LNCaP clone FGC (cell line): ENCODE data around the gene KLRC4.
"Not testable (repeated sequence)": the region's sequence is repeated elsewhere in the genome, so short reads cannot be mapped to it uniquely, and the experiment has no call there.

Experiments
- DNase-seq: peaks from one replicate; pipeline ENCODE4 v3.0.0-alpha.2; 2011; ENCODE audit warnings: low read depth
- H3K4me3 ChIP-seq: 2 replicates; pipeline ENCODE4 v1.5.1; 2011; ENCODE audit warnings: mild to moderate bottlenecking, low read depth, low read length, control low read depth
- TF ChIP-seq, protein P1 (sequence below): IDR thresholded peaks from 2 replicates; pipeline ENCODE4 v1.5.1; 2012; ENCODE audit warnings: mild to moderate bottlenecking; ENCODE audit not compliant: control insufficient read depth, insufficient read depth; ENCODE audit errors: extremely low read depth

The KLRC4 gene

DNA sequence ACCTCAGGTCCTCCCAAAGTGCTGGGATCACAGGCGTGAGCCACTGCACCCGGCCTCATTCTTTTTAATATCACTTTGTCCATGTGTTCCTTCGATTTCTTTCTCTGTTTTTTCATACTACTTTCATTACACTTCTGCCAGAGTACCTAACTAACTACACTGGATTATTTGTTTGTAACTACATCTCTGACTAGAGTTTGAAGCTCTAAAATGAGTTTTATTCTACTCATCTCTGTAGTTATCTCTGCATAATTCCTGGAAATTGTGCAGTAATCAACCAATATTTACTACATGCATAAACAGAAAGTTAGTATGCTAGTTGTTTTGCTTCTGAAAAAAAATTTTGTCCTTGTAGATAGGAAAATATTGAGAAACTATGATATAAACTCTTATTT, 34.9 kb downstream of the KLRC4 start:
- no peak for DNase-seq
- H3K4me3 ChIP-seq, result no peak overlapping the region
- TF ChIP-seq, protein P1, sequence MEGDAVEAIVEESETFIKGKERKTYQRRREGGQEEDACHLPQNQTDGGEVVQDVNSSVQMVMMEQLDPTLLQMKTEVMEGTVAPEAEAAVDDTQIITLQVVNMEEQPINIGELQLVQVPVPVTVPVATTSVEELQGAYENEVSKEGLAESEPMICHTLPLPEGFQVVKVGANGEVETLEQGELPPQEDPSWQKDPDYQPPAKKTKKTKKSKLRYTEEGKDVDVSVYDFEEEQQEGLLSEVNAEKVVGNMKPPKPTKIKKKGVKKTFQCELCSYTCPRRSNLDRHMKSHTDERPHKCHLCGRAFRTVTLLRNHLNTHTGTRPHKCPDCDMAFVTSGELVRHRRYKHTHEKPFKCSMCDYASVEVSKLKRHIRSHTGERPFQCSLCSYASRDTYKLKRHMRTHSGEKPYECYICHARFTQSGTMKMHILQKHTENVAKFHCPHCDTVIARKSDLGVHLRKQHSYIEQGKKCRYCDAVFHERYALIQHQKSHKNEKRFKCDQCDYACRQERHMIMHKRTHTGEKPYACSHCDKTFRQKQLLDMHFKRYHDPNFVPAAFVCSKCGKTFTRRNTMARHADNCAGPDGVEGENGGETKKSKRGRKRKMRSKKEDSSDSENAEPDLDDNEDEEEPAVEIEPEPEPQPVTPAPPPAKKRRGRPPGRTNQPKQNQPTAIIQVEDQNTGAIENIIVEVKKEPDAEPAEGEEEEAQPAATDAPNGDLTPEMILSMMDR, result no peak

DNA sequence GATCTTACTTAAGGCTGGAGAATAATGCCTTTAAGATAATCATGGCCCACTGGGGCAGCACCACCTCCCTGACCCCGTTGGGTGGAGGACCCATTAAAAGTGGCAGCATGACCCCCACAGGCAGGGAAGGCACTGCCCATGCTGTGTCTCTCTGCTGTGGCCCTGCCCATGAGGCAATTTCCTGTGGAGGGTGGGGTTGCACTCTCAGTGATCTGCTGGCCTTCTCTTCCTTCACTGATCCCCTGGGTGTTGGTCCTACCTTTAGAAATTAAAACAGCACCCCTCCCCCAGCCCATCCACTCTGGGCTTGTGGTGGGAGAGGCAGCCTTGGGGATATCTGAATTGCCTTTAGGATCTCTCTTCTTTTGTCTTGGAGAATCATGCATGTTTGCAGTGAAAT, 37.0 kb downstream of the KLRC4 start:
- TF ChIP-seq, protein P1, result no peak
- H3K4me3 ChIP-seq, result no peak overlapping the region
- DNase-seq, result no peak

DNA sequence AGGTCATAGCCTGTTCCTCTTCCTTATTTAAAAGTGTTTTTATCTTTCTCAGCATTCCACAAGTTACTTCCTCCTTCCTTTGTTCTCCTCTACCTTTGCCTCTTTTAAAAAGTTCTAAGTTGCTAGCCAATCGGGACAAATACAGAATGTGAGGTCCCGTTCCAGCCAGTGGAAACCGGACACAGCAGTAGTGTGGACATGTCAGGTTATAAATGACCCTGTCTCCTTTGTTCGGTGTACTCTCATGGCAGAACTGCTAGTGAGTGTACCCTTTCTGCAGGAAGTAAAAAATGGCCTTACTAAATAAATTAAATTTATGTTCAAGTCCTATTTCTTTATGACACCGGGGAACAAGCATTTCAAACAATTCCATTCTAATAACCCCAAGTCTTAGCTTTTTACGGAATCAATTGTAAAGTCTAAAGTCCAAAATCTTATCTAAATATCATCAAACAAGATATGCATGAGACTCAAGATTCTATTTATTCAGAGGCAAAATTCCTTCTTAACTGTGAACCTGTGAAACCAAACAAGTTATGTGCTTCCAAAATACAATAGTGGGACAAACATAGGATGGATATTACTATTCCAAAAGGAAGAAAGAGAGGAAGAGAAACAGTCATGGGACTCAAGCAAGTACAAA, 37.5 kb downstream of the KLRC4 start:
- DNase-seq, H3K4me3 ChIP-seq: not testable (repeated sequence)

DNA sequence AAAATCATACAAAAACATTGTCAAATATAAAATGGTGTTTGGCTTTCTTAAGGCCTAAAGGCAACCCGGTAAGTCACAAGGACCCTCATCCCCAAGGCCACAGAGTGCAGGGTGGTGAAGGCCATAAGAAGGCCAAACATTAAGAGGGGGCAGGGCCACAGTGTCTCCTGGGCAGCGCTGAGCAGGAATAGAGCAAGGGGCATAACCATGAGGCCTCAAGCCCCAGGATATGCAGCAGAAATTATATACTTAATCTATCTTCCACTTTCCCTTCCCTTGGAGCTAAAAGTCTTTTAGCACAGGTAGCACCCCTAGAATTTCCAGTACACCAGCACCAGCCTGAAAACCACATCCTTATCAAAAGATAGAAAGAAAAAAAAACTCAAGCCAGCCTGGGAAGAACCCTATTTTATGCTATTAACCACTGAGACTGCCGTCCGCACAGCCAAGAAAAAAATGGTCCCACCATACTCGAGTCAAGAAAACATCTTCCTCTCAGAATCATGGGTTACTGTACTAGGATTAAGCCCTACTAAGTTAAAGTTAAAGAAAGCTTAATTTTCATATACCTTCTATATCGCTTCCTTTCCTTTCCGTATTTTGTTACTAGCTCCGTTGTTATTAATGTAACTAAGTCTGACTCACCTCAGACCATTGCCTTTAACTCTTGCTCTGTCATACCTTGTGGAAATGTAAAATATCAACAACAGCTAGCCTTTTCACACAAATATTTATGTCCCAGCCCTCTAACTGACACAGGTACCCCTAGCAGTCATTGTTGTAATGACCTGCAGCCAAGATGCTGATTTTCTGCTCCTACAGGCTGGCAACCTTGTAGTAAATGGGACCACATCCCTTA, 39.8 kb downstream of the KLRC4 start:
- TF ChIP-seq, protein P1, result no peak
- H3K4me3 ChIP-seq, result no peak overlapping the region
- no peak for DNase-seq

DNA sequence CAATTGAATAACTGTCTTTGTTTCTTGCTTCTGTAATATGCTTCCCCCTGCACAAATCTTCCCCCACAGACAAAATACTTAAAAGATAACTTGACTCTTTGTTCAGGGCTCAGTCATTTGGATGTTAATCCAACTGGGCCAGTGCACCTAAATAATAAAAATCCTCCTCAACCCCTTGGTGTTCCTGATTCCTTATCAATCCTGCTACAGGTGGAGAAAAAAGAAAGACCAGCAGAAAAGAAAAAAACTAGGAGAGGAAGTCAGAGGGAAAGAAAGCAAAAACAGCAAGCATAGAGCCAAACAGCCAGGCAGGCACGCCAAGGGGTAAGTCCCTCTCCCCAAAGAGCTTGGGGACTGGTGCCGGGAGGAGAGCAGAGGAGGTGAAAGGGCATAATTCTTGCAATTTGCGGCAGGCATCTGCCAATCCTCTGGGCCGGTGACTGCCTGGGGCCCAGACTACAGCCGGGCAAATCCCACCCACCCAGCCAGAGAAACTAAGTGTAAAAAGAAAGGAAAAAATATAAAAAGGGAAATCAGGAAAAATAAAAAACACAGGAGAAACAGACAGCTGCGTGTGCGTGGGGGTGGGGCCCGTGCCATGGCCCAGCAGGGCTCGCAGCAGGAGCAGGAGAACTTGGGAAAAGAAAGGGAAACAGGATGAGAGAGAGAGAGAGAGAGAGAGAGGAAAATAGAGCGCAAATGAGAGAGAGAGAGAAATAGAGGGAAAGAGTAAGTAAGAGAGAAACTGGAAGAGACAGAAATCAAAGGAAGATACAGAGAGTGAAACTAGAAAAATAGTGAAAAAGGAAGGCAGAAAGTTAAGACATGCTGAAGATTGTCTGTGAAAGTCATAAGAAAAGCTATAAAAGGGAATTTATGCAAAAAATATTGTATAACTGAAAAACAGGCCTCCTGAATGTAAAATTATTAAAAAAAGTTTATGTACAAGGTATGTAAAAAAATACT, 41.1 kb downstream of the KLRC4 start:
- DNase-seq, result no peak
- no peak overlapping the region for H3K4me3 ChIP-seq
- TF ChIP-seq, protein P1, result no peak

DNA sequence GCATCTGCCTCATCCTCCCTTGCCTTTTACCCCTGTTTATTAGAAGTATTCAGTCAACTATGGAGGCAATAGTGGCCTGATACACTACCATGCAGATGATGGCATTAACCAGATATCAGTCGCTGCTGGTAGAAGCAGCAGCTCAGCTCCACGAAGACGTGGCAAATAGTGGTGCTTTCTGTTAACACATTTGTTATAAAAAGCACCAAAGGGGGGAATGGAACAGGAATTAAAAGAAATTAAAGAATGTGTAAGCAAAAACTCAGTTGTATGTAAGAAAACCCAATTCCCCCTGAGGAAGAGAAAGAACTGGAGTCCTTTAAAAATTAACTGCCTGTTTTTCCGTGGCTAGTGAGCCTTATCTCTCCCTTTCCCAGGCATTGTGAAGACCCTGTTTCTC, 41.8 kb downstream of the KLRC4 start:
- not testable (repeated sequence) for DNase-seq, H3K4me3 ChIP-seq

DNA sequence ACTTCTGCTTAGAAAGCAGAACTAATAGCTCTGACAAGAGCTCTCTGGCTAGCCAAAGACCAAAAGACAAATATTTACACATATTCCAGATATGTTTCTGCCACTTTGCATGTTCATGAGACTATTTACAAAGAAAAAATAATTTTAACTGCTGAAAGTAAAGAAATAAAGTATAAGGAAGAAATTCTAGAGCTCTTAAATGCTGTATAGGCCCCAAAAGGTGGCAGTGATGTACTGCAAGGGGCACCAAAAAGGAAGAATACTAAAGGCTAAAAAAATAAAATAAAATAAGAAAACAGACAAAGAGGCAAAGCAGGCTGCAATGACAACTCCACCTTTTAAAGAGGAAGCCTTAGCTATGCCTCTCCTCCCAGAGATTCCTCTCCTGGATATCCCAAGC, 42.7 kb downstream of the KLRC4 start:
- DNase-seq, result no peak
- no peak overlapping the region for H3K4me3 ChIP-seq
- TF ChIP-seq, protein P1, result peak; percentile 65
